ENCODE results near the gene TNNI3K. TPM values are rescaled to one million over a fixed set of nuclear protein-coding genes. Genes with fewer than 3 reads are reported as not detected.
A peak's percentile ranks its signal among the peaks of the same experiment; 100 is the strongest.

Gene TNNI3K
- polyA plus RNA-seq, 1 donor from 2014 or later, result 3.5 TPM

GRCh38 chr1:74502432-74502831, 267.2 kb downstream of the TNNI3K start:
- Histone ChIP-seq H3K36me3 (ENCODE audit: insufficient read depth, low read length) (no peaks in the 10 kb centered on the region), H3K4me2 (ENCODE audit: low read length) (no peak overlapping the region), H4K20me1 (ENCODE audit: insufficient read depth) (no peaks in the 10 kb centered on the region), H3K9ac (ENCODE audit: low read length) (no peak overlapping the region), H3K27ac (ENCODE audit: low read length) (no peak overlapping the region), H3K27me3 (ENCODE audit: insufficient read depth, low read depth, low read length) (no peaks in the 10 kb centered on the region), H3K9me3 (ENCODE audit: low read length) (no peaks in the 10 kb centered on the region), H3F3A (ENCODE audit: insufficient read depth, low read length, poor library complexity, severe bottlenecking) (peaks cover 17% of the 10 kb centered on the region), H2AFZ (ENCODE audit: low read depth, low read length) (no peak overlapping the region), H3K79me2 (replicated peaks; ENCODE audit: insufficient read depth, low read length) (no peaks in the 10 kb centered on the region), H3K4me3 (ENCODE audit: low read length) (no peak overlapping the region), H3K9me2 (ENCODE audit: insufficient read depth, low read length) (no peaks in the 10 kb centered on the region)
- TF ChIP-seq REST (IDR thresholded peaks at IDR 0.05; ENCODE audit: borderline replicate concordance) (peak; percentile 56), EZH2 (IDR thresholded peaks at IDR 0.05; ENCODE audit: borderline replicate concordance, insufficient read depth, low read length, poor library complexity, severe bottlenecking) (no peak)

- H3K9me3 ChIP-seq (ENCODE audit: low read length), result no peaks in the 10 kb centered on the region
- no peaks in the 10 kb centered on the region for H3K9me2 ChIP-seq (ENCODE audit: insufficient read depth, low read length)
- no peaks in the 10 kb centered on the region for H4K20me1 ChIP-seq (ENCODE audit: insufficient read depth)
- H3K36me3 ChIP-seq (ENCODE audit: insufficient read depth, low read length), result no peaks in the 10 kb centered on the region
- H3K27me3 ChIP-seq (ENCODE audit: insufficient read depth, low read depth, low read length), result no peaks in the 10 kb centered on the region
- no peak overlapping the region for H3K9ac ChIP-seq (ENCODE audit: low read length)
- no peak overlapping the region for H2AFZ ChIP-seq (ENCODE audit: low read depth, low read length)
- no peak overlapping the region for H3K27ac ChIP-seq (ENCODE audit: low read length)
- H3K4me3 ChIP-seq (ENCODE audit: low read length), result no peak overlapping the region
- peaks cover 17% of the 10 kb centered on the region for H3F3A ChIP-seq (ENCODE audit: insufficient read depth, low read length, poor library complexity, severe bottlenecking)
- no peaks in the 10 kb centered on the region for H3K79me2 ChIP-seq (replicated peaks; ENCODE audit: insufficient read depth, low read length)
- TF ChIP-seq POLR2AphosphoS5 (IDR thresholded peaks at IDR 0.05) (no peak), RAD21 (conservative IDR thresholded peaks at IDR 0.05) (no peak), EZH2 (IDR thresholded peaks at IDR 0.05; ENCODE audit: borderline replicate concordance, insufficient read depth, low read length, poor library complexity, severe bottlenecking) (no peak), CTCF (IDR thresholded peaks at IDR 0.05; ENCODE audit: poor library complexity, severe bottlenecking) (no peak), TAF1 (IDR thresholded peaks at IDR 0.05; ENCODE audit: low read depth) (no peak), SMC3 (conservative IDR thresholded peaks at IDR 0.05; ENCODE audit: poor library complexity) (no peak), MXI1 (conservative IDR thresholded peaks at IDR 0.05; ENCODE audit: poor library complexity, severe bottlenecking) (no peak), REST (IDR thresholded peaks at IDR 0.05; ENCODE audit: borderline replicate concordance) (no peak), EP300 (conservative IDR thresholded peaks at IDR 0.05; ENCODE audit: poor library complexity, severe bottlenecking) (no peak)
- no peak overlapping the region for H3K4me2 ChIP-seq (ENCODE audit: low read length)
Measured at GRCh38 chr1:74502858-74503257, 267.7 kb downstream of the TNNI3K start.

Data from neural cell (in vitro differentiated cells).